ENCODE results near the gene NOX5.

DNA sequence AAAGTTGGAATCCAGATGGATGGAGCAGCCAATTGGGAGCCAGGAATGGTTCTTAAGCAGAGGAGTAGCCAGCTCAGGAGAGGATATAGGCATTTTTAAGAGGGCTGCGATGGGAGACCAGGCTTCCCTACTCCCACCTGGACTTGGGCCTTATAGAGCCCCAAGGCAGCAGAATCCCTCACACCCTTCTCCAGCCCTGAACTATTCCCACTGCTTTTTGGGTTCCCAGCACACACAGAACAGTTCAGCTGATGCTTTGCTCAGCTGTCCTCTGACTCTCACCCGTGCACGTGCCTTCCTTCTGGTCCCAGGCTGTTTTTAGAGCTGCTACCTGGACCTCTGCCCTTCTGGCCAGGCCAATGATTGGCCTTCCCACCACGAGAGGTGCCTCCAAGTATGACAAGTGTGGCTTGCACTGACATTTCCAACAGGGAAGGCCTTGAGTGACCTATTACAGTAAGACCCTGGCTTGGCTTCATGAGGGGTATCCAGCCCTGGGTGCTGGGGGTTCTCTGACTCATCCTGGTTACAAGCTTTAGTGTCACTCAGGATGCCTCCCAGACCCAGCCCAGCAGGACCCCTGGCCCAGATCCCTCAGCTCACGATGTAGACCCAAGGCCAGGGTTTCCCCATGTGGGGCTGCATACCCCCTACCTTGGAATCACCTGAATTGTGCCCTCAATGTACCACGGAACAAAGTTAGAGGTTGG is 25.2 kb downstream of the NOX5 start:
- TF ChIP-seq CTCF (conservative IDR thresholded peaks at IDR 0.05; ENCODE audit: low read depth, low read length) (no peak), EZH2phosphoT487 (IDR thresholded peaks at IDR 0.05; ENCODE audit: borderline replicate concordance, low read length) (no peak)

Measured in PC-3 (cell line).